ENCODE results near the gene MRPL10. TPM values are rescaled to one million over a fixed set of nuclear protein-coding genes. Genes with fewer than 3 reads are reported as not detected.
A peak's percentile ranks its signal among the peaks of the same experiment; 100 is the strongest.

Gene MRPL10
- total RNA-seq, 1 donor from 2014 or later = 53.5 TPM

DNA sequence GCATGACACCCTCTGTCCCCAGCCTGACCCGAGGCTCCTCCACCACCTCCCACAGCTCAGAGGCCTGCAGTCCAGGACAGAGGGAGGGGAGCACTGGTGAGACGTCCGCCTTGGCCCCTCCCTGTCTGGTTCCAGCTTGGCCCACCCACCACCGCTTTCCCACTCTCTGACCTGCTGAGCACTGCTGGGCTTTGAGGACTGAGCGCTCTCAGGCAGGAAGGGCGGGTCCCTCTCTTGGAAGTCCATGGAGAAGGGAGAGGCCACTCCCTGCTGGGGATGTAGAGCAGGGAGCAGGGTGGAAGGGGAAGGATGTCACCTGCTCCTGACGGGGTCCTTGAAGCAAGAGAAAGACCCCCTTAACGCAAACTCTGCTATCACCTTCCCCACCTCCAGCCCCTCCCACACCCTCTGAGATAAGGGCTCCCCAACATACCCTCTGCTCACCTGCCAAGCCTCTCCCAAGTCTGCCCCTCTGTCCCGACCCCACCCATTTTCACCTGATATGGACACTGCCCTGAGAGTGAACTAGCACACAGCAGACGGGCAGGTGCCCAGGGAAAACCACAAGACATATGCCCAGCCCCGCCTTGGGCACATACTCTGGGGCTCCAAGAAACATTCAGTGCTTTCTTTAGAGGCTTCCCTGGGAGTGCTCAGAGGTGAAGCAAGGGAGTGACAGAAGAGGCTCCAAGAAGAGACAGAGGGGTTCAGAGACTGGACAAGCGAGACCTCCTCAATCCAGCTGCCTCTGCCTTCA, 11.1 kb downstream of the MRPL10 start:
- ATAC-seq (ENCODE audit: poor library complexity) (peak; percentile 6), DNase-seq (no peak)
- intact Hi-C loops (cut with DNase I) = no loop called here

DNA sequence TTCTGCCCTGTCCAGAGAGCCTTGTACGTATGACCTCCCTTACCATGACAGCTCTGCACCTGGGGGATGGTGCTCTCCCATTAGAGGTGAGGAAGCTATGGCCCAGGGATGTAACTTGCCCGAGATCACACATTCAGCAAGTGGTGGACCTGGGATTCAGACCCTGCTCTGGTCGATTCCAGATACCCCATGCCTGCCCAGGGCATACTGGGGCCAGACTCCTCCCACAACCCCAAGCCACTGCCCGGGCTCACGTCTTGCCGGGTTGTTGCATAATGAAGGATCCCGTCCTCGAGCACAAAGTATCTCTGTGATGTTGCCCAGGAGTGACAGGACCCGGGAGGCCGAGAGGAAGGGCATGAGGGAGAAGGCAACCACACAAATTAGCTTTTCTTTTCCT, 11.9 kb downstream of the MRPL10 start:
- ATAC-seq (ENCODE audit: poor library complexity) (no peak), DNase-seq (no peak)

DNA sequence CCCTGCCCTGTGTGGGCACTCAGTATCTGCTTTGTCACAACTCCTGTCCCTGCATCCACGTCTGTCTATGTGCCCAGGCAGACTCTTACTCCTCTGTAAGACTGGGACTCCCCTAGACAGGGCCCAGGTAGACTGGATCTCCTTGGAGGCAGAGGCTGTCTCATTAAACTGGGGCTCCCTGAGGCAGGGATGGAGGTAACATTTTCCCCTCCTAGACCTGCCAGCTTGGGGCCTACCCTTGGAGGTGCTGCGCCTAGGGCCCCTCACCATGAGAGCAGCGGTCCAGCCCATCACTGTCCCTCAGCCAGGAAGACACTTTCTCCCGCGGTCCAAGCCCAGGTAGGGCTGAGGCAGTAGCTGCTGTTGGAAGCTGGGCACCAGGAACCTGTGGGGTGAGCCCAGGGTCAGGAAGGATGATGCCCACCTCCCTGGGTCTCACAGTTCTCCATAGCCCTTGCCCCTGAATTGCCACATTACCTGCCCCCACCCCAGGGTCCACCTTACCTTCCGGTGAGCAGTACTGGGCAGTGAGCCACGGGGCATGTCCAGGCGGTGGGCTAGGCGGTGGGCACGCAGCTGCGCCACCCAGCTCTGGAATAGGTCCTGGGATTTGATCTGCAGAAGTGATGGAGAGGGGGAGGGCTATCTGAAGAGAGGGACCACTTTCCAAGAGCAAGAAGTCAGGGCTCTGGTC, 13.2 kb downstream of the MRPL10 start:
- DNase-seq = no peak
- ATAC-seq (ENCODE audit: poor library complexity) = no peak

More for the DNA sequence above, 11.9 kb downstream of the MRPL10 start:
- intact Hi-C loops (cut with DNase I) = no loop called here

DNA sequence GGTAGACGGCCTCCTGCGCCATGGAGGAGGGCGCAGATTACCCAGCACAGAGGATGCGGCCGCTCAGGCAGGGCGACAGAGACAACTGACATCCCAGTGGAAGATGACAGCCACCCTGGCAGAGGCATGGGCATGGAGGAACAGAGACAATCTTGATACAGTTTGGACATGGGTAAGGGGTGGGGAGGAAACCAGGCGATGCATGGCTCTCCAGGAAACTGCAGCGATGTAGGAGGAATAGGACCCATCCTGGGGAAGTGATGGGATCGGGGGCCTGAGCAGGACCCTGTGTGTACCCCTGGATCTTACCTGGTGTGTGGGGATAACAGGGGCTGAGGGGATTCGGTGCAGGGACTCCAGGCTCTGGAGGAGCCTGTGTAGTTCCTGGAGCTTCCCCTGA, 14.4 kb downstream of the MRPL10 start:
- DNase-seq = no peak
- no peak for ATAC-seq (ENCODE audit: poor library complexity)
- intact Hi-C loops (cut with DNase I) = no loop called here

More for the DNA sequence above, 13.2 kb downstream of the MRPL10 start:
- intact Hi-C loops (cut with DNase I) = no loop called here

DNA sequence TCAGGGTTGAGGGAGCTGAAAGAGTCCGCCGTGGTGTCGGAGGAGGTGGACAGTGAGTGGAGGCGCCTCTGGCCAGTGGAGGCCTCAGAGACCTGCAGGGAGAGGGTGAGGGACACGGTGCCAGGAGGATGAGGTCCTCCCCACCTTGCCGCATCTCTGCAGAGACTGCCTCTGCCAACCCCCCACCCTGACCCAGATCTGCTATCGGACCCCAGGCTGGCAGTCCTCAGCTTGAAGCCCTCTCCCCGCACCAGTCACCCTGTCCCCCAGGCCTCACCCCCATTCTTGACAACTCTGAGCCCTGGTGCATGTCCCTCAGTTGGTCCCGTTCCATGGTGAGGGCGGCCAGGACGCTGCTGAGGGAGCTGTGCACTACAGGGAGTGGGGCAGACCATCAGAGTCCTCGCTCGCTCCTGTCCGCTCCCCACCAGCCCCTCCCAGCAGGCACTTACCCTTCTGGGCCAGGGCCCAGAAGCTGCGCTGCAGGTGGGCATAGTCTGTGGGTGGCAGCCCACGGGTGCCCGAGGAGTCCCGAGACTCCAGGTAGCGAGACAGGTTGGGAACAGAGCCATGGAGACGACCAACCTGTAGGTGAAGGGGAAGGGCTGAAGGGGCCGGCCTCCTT, 15.1 kb downstream of the MRPL10 start:
- DNase-seq = no peak

DNA sequence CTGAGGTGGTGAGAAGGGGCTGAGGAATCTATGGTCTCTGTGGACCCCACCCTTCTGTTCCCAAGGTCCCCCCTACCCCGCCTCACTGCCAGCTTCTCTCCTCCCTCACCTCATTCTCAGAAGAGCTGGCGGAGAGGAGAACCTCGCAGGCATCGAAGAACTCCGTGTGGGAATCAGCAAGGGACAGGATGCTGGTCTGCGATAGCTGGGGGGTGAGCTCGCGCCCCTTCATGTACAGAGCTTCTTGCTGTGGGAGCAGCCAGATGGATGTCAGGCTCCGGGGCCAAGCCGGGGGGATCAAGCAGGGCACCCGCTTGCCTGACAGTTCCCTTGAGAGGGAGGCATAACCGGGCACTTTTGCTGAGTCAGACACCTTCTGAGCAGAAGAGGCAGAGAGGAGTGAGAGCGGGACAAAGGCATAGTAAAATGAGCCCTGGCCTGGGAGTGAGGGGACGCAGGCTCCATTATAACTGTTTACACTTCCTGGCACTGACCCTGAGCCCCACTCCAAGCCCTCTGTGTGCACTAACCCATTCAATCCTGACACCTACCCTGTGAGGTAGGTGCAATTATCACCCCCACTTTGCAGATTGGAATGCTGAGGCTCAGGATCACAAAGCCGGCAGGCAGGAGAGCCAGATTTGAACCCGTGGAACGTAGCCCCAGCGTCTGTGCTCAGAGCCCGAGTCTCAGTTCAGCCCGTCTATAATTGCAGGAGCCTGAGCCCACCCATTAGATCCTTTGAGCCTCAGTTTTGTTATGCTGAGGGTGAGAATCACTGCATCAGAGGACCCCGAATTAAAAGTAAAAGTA, 16.0 kb downstream of the MRPL10 start:
- ATAC-seq (ENCODE audit: poor library complexity) (no peak), DNase-seq (no peak)
- intact Hi-C loops (cut with DNase I) = no loop called here

More for the DNA sequence above, 15.1 kb downstream of the MRPL10 start:
- no peak for ATAC-seq (ENCODE audit: poor library complexity)
- intact Hi-C loops (cut with DNase I) = no loop called here

DNA sequence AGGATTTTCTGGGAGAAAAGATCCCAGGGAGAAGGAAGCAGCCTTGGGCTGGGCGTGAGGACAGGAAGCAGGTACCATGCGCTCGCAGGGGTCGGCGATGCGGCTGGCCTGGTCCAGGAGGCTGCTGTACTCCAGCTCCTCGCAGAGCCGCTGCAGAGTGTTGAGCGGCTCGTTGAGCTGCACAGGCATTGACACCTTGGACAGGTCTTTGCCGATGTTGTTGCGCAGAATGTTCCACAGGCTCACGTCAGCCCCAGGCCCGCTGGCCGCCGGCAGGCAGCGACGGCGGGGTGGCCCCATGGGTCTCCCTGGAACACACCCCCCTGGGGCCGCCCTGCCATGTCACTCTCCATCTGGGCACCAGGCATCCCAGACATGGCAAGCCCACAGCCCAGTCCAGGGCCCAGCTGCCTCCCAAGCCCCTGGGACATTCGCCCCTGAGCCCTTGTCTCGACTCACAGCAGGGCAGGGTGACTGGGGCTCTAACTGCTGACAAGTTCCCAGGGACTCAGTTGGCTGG, 17.8 kb downstream of the MRPL10 start:
- intact Hi-C loops (cut with DNase I) = no loop called here
- DNase-seq (no peak), ATAC-seq (ENCODE audit: poor library complexity) (no peak)

DNA sequence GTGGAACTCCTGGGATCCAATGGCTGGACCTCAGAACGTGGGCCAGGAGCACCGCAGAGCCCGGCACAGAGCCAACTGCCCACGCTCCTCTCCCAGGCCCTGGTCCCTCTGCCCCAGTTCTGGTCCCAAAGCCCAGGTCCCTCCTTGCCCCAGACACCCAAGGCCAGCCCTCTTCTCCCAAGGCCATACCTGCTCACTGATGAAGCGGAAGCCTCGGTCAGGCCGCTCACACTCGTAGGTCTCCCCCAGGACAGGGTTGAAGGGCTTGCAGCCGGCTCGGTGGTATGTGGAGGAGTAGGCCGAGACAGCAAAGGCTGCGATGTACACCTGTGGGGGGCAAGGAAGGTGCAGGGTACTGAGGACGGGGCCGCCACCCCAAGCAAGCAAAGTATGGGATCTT, 18.3 kb downstream of the MRPL10 start:
- DNase-seq (no peak), ATAC-seq (ENCODE audit: poor library complexity) (no peak)
- intact Hi-C loops (cut with DNase I) = no loop called here

DNA sequence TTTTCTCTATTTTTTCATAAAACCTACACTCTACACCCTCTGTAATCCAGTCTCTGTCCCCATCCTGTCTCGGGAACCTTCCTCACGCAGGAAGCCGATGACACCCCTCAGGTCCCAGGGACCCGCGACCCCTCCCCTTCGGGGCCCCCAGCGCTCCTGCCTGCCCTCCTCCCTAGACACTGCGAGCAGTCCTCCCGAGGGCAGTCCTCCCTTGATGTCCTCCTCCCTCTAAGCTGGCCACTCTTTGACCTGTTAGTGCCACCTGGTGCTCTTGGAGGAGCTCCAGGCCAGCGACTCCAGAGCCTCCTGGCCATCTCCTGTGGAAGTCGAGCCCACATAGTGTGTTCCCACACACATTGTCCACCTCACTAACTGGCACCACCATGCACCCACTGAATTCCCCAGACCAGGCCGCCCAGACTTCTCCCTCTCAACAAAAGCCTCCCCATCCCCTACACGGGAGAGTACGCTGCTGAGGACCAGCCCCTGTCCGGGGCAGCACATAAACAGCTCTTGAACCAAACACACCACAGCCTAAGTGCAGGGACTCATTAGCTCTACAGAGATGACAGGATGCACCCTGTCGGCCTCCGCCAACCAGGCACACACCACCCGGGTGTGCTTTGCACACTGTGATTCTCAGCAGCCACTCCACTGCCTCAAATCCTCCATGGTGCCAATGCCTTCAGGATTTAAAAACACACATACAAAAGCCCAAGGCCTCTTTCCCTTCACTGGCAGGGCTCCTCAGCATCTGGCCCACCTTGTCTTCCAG, 19.0 kb downstream of the MRPL10 start:
- no peak for DNase-seq
- ATAC-seq (ENCODE audit: poor library complexity) = no peak
- intact Hi-C loops (cut with DNase I) = no loop called here

DNA sequence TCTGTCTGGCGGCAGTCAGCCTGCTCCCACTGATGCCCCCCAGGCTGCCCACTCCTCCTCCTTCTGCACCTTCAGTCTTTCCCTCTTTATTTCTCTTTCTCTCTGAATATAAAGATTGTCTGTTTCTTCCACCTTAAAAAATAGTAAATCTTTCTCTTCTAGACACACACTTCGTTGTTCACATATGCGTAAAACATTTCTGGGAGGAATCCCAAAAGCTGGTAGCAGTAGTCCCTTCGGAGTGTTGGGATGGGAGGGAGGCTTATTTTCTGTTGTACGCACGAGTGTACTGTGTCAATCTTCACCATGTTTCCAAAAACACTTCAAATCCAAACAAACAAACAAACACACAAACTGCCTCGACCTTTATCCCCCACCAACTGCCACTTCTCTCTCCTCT, 19.6 kb downstream of the MRPL10 start:
- intact Hi-C loops (cut with DNase I) = no loop called here
- no peak for DNase-seq
- ATAC-seq (ENCODE audit: poor library complexity) = no peak

DNA sequence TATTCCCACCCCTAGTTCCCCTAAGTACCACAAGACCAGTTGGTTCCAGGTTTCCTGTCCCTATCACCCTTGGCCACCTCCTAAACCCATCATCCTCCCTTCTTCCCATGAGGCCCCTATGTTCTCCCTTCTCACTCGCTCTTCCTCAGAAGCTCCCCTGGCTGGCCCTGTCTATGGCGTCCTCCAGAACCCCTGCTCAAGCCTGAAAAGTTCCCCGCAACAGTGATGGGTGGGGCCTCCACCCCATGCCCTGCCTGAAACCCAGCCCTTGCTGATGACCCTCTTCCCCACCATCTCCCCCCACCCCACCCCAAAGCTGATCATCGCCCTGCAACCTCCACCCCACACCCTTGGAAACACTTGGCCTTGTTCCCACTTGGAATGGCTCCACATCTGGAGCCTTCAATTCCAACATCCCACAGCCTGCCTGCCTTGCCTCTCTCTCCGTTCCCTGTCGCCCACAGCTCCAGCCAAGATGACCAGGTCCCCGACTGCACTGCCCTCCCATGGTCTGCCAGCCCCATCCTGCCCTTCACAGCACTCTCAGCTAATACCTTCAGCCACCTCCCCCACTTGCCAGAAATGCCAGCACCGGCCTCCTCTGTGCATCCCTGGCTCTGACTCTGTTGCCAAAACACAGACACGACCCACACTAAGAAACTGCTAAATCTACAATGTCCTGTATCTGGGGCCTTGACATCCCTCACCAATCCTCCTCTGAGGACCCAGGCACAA, 20.3 kb downstream of the MRPL10 start:
- ATAC-seq (ENCODE audit: poor library complexity) (no peak), DNase-seq (no peak)

DNA sequence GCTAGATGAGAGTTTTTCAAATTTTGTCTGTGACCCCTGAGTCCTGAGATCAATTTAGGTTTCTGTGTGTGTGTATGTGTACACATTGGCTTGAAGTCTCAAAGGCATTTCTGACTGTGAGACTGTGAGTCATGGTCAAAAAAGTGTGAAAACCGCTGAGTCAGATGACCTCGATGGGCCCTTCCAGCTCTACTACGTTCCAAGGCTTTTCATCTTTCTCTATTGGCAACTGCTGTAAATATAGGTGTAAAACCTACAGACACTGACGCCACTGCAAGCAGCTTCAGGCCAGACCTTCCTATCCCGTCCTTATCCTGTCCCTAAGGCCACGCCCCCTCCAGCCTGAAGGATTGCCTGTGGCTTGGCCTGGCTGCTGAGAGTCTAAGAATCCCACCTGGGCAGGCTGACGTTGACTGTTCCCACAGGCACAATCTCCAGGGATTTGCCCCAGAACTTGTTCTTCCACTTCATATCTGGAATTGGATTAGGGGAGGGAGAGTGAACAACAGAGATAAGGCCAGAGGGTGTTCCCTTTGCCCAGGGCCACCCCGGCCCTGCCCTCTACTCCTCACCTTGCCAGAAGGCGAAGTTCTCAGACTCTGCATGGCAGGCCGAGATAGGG, 21.0 kb downstream of the MRPL10 start:
- peak; percentile 9 for ATAC-seq (ENCODE audit: poor library complexity)
- no peak for DNase-seq
- intact Hi-C loops (cut with DNase I) = no loop called here

More for the DNA sequence above, 20.3 kb downstream of the MRPL10 start:
- intact Hi-C loops (cut with DNase I) = no loop called here

DNA sequence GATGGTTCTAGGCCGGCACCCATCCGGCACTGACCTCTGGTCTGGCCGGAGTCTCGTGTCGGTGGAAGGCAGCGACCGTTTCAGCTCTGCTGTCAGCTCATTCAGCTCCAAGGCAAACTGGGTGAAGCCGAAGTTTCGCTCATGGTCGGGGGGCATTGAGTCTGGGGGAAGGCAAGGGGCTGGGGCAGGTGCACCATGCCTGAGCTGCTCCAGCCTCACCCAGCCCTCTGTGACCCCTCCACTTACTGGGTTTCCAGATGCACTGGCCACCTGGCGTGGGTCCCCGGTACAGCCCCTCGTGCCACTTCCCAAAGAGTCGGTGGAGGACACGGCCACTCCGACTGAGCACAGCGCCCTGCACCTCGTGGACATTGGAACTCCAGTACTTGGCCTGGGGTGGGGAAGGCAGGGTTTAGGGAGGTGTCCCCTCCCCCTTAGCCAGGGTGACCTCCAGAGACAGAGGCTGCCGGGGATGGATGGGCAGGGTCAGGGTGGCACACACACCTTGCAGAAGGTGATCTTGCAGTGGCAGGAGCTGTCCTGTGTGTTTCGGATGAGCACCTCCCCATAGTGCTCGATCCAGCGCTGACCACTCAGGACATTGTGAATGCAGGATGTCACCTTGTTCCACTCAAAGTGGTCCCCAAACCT, 22.4 kb downstream of the MRPL10 start:
- intact Hi-C loops (cut with DNase I) = no loop called here
- ATAC-seq (ENCODE audit: poor library complexity) = no peak

DNA sequence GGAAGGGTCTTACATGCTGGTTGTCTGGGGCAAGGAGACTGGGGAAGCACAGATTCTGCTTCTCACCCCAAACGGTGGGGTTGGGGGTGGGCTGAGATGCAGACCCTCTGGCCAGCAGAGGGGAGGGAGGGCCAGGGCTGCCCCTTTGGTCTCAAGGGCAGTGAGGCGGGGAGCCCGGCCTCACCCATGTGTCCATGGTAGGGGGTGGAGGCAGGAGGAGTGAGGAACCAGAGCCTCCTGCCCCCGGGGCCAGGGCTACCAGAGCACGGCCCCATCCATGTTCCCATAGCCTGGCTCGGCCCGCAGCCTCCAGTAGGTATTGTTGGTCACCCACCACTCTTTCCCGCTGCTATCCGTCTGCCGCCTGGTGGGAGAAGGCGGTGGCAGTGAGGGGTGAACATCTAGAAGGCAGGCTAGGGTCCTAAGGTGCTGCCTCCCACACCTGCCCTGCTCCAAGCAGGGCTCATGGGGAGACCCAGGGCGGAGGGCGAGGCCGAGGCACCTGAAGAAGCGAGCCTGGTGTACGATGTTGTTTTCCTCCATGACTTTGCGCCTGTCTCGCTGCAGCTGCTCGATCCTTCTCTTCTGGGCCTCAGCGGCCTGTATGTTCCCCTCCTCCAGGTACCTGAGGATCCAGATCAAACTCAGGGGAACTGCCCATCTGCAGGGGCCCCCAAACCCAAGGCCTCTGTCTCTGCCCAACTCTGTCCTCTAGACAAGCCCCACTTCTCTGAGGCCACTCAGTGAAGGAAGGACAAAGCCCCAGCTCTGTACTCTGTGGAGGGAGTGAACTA, 23.1 kb downstream of the MRPL10 start:
- ATAC-seq (ENCODE audit: poor library complexity) (no peak), DNase-seq (no peak)
- intact Hi-C loops (cut with DNase I) = no loop called here

More for the DNA sequence above, 22.4 kb downstream of the MRPL10 start:
- DNase-seq = no peak

DNA sequence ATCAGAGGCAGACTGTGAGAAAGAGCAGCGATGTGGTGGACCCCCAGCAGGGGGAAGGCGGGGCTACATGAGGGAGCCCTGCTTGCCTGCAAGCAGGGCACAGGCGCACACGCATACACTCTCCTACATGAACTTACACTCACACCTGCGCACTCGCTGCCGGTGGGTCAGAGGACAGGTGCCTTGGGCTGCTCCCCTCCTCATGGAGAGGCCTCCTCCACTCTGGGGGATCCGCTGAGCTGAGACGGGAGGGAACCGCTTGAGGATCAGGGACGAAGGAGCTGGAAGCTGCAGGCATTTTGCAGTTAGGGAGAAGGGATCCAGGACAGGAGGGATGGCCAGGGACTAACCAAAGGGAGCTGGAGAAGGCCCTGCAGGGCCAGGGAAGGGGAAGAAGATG, 23.9 kb downstream of the MRPL10 start:
- ATAC-seq (ENCODE audit: poor library complexity) (no peak), DNase-seq (no peak)
- intact Hi-C loops (cut with DNase I) = no loop called here

DNA sequence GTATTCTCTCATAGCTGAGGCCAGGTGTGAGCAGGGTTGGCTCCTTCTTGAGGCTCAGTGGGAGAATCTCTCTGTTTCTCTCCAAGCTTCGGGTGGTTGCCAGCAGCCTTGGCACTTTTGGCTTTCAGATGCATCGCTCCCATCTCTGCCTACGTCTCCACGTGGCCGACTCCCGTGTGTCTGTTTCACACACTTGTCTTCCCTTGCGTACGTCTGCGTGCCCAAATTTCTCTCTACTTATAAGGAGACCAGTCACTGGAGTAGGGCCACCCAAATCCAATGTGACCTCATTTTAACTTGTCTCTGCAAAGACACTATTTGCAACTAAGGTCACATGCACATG, 24.5 kb downstream of the MRPL10 start:
- DNase-seq = no peak
- ATAC-seq (ENCODE audit: poor library complexity) = no peak
- intact Hi-C loops (cut with DNase I) = no loop called here
